NCI-H146 treated with DMSO at 0.1 percent for 48 hours (cell line): ENCODE results near the gene TNFAIP2.

Experiments used
- DNase-seq: peaks from one replicate; lab custom pipeline; 2025; ENCODE audit not compliant: unreplicated experiment; lab: John Stamatoyannopoulos, UW

The TNFAIP2 gene

GRCh38 chr14:103094406-103095209 is 28.7 kb upstream of the TNFAIP2 start, which contains the start of gene EXOC3L4:
Gene EXOC3L4 (plus strand): TSS chr14:103094725. CDS start chr14:103100220, 5,495 bp downstream.
- no peak for DNase-seq

GRCh38 chr14:103095210-103095778 is 28.0 kb upstream of the TNFAIP2 start:
- DNase-seq = no peak

GRCh38 chr14:103096387-103096786 is 26.9 kb upstream of the TNFAIP2 start:
- DNase-seq = no peak

- DNase-seq = no peak
These were observed 25.8 kb upstream of the TNFAIP2 start for GRCh38 chr14:103097244-103097993.

DNA sequence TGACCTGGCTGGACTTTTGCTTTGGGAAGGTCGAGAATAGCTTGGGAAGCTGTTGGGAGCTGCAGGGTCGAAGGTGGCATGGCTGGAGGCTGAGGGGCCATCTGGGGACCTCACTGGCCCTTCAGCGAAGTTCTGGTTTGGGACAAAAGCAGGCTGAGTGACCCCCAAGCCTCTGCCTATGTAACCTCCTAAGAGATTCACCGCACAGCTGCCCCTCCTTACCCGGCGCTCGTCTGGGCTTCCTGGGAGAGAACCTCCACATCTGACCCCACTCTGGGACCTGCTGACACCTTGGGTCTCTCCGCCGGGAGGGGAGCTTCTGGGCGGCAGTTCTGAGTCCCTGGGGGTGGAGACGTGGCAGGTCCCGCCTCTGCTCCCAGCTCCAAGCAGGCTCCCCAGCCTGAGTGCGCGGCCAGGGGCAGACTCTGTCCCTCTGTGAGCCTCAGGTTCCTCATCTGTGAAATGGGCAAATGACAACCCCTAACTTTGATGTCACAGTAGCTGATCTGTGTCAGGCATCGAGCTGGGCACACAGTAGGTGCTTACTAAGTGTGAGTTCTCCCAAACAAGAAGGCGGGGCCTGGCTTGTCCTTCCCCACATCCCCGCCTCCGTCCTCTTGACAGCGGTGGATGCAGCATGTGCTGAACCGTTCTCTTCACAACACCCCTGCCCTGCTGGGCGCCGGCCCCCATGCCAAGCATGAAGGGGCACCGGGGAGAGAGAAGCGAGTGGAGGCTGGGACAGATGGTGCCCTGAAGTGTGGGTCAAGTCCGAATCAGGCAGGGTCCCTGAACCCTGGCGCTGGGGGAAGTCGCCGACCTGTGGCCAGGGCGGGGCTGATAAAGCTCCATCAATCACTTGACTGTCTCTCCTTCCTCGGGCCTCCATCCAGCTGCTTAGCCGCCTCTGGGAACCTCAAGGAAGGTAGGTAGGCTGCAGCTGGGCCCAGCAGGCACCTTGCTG is 25.0 kb upstream of the TNFAIP2 start:
- DNase-seq = no peak

- no peak for DNase-seq
These were observed 24.1 kb upstream of the TNFAIP2 start for GRCh38 chr14:103099081-103099732.

GRCh38 chr14:103099733-103100280 is 23.5 kb upstream of the TNFAIP2 start:
- DNase-seq = no peak

DNA sequence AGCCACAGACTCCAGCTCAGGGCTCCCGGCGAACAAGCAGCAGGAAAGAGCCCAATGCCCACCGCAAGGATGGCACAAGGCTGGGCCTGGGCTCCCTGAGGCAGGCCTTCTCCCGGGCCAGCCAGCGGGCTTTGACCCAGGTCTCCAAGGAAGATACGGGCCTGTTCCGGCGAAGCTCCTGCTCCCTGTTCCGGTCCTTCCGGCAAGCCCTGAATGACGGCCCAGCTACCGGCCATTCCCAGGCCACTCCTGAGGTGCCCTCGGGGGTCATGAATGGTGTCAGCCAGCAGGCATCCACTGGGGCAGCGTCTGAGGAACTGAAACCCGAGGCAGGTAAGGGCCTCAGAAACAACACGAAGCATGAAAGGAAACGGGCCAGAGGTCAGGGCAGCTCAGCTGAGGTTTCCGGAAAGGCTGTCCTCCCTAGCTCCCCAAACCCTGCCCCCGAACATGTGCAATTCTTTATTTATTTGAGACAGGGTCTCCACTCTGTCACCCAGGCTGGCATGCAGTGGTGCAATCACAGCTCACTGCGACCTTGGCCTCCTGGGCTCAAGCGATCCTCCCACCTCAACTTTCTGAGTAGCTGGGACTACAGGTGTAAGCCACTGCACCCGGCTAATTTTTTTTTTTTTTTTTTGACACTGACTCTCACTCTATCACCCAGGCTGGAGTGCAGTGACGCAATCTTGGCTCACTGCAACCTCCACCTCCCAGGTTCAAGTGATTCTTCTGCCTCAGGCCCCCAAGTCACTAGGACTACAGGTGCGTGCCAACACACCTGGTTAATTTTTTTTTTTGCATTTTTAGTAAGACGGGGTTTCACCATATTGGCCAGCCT is 22.8 kb upstream of the TNFAIP2 start:
- DNase-seq = no peak

GRCh38 chr14:103101257-103101962 is 21.9 kb upstream of the TNFAIP2 start:
- no peak for DNase-seq

DNA sequence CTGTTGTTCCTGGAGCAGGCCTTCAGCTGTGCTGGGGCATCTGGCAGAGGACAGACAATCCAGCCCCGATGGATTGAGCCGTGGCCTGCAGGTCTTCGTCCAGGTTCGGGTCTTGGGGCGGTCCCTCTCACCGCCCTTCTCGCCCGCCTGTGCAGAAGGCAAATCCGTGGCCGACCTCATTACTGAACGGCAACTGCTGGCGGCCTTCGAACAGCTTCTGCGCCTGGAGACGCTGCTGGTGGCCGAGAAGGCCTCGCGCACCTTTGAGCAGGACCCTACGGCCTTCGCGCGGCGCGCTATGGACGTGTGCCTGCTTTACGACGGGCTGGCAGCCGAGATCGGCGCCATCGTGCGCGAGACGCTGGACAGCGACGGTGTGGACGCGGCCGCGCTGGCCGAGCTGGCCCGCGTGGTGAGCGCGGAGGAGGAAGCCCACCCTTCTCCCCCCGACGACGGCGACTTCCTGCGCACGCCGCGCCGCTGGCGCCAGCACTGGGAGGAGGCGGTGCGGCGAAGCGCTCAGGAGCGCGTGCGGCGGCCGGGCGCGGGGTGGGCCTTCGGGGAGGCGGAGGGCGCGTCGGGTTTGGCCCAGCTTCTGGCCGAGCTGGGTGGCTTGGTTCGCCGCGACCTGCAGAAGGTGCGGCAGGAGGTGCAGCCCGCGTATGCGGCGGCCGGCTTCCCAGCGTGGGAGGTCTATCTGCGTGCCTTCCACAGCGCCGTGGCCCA is 21.1 kb upstream of the TNFAIP2 start:
- DNase-seq = no peak

- no peak for DNase-seq
These were observed 20.5 kb upstream of the TNFAIP2 start for GRCh38 chr14:103102689-103103260.

- DNase-seq = peak; percentile 36
These were observed 19.5 kb upstream of the TNFAIP2 start for GRCh38 chr14:103103461-103104388.

DNA sequence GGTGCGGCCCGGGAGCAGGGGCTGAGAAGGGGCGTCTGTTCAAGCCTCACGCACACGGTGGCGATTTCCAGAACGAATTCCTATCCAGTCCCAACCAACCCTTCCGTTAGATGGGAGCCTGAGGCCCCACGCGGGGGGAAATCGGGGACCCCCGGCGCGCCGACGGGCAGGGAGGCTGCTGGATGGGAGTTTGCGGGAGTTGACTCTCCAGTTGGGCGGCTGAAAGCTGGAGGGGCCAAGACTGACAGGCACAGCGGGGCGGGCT is 18.9 kb upstream of the TNFAIP2 start:
- no peak for DNase-seq

DNA sequence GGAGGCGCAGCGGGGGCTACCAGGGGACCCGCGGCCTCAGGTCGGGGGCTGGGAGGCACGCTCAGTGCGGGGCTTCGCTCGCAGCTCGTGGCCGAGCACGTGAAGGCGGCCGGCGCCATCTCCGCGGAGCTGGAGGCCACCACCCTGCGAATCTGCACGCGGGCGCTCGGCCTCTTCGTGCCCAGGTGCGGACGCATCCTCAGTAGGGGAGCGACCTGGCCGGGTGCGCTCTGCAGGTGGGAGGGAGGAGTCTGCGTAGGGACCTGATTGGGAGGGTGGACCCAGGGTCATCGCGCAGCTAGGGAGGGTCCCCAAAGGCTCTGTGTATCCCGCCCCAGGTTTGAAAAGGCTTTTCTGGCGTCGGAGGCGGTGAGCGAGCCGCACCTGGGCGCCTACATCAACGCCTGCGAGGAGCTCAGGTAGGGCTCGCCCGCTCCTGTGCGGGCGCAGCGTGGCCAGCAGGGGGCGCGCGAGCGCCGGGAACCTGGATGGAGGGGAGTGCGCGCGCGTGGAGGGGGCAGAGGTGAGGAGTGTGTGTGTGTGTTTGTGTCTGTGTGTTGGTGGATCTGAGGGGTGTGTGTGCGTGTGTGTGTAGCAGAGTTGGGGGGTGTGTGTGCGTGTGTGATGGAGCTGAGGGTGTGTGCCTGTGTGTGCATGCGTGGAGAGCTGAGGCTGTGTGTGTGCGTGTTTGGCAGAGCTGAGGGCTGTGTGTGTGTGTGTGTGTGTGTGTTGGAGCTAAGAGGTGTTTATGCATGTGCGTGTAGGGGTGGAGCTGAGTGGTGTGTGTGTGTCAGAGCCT is 18.4 kb upstream of the TNFAIP2 start:
- peak; percentile 55 for DNase-seq

- no peak for DNase-seq
These were observed 17.6 kb upstream of the TNFAIP2 start for GRCh38 chr14:103105580-103106150.
